Body of pancreas (tissue), 4 donors: ENCODE results near the gene IL11RA. TPM values are rescaled to one million over a fixed set of nuclear protein-coding genes. Genes with fewer than 3 reads are reported as not detected.

Source experiments
- ATAC-seq: fragments of 150-250 bp; one replicate; pipeline ENCODE4 v1.9.1; 2016
- DNase-seq, 4 donors: peaks; one replicate each; pipeline ENCODE4 v3.0.0-alpha.2; 2019
- H3K27ac ChIP-seq, 4 donors: fragments of 200-600 bp; sonication (generic); 1 replicate in 3 of 4; 2 replicates in 1 of 4; pipeline versions ENCODE4 v1.5.1 to v1.6.1; 2016 to 2019; ENCODE audit warnings: mild to moderate bottlenecking in 1 of 4, mixed read lengths in 1 of 4, moderate library complexity in 1 of 4
- H3K27me3 ChIP-seq, 2 donors: fragments of 200-600 bp; sonication (generic); one replicate each; pipeline ENCODE4 v1.6.0; 2016; ENCODE audit warnings: mild to moderate bottlenecking in 1 of 2
- H3K36me3 ChIP-seq, 2 donors: fragments of 200-600 bp; sonication (generic); replicated peaks in 1 of 2; 2 replicates each; pipeline ENCODE4 v1.5.1; 2016; ENCODE audit warnings: low read depth in 2 of 2; ENCODE audit not compliant: insufficient read depth in 1 of 2
- H3K4me1 ChIP-seq: fragments of 200-600 bp; sonication (generic); one replicate; pipeline ENCODE4 v1.6.0; 2016
- H3K4me3 ChIP-seq, 2 donors: fragments of 200-600 bp; sonication (generic); 1 replicate in 1 of 2; 2 replicates in 1 of 2; pipeline ENCODE4 v1.5.1; 2016 to 2019
- H3K9me3 ChIP-seq, 3 donors: fragments of 200-600 bp; sonication (generic); 1 replicate in 2 of 3; 2 replicates in 1 of 3; pipeline ENCODE4 v1.5.1; 2016
- POLR2A ChIP-seq, 3 donors: fragments of 450-650 bp; IDR thresholded peaks; one replicate each; pipeline ENCODE4 v1.6.1; 2016; ENCODE audit warnings: antibody characterized with exemption in 3 of 3, mild to moderate bottlenecking in 2 of 3
- WGBS, 2 donors: methylation state at CpG; one replicate each; pipeline ENCODE4 v1.1.5; 2017; 5-methylcytosine and 5-hydroxymethylcytosine counted together
- intact Hi-C: fragments of 100-400 bp; cut with DNase I; formaldehyde crosslinking; loops from one replicate; pipeline ENCODE4 v1.15.1; 2023
- small RNA-seq: library from RNA; depleted of rRNA; stranded (forward); fragments of <200 nt; gene quantifications from one replicate; pipeline ENCODE3, GENCODE V24; 2016
- total RNA-seq, 2 donors: library from RNA; depleted of rRNA; stranded (reverse); fragments of >200 nt; gene quantifications; one replicate each; pipeline ENCODE4 v1.1.0, GENCODE V29; 2016
- TF ChIP-seq, protein P1 (sequence below), 7 experiments: fragments of 450-650 bp in 4 of 7; fragments of 200-600 bp in 3 of 7; sonication (generic) in 3 of 7; IDR thresholded peaks; one replicate each; pipeline ENCODE4 v1.5.1; 2016 to 2019; ENCODE audit warnings: antibody characterized with exemption in 7 of 7

IL11RA gene
- total RNA-seq, 2 donors from 2014 or later = 14.5 to 27.4 TPM

DNA sequence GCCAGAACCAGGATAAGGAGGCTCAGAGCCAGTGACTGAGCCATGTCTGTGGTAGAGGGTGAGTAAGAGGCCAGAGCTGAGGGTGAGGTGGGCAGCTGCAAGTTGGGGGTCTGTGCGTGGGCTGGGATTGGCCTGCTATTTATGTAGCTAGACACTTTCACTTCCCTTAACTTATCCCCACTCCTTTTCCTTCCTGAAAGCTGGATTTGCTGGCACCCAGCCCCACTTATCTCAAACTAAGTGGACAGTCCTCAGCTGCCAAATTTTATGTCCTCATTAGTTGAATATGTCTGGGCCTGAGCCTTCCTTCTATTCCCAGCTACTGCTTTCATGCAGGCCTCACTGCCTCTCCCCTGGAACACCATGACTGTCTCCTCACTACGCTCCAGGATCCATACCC, 58.0 kb downstream of the IL11RA start, which contains the start of gene CCL21:
TSS of gene CCL21 (minus strand) at position 114 of the 400 bp plus-strand sequence. CDS start at position 44, 70 bp downstream.
- DNase-seq = peak; percentile 25 to 57 (median 36)
- Histone ChIP-seq H3K27me3 (no peaks in the 10 kb centered on the region), H3K9me3 (no peaks in the 10 kb centered on the region), H3K36me3 (no peaks in the 10 kb centered on the region), H3K4me3 (no peak within 1 kb of the TSS), H3K4me1 (peaks cover 20% of the 10 kb centered on the region), H3K27ac (no peak within 1 kb of the TSS)
- peak; percentile 35 for ATAC-seq
- intact Hi-C loops = no loop called here
- 52 to 85% methylated on average over 1 to 2 of the region's 2 CpGs for whole genome bisulfite sequencing, 2 donors
- TF ChIP-seq POLR2A (IDR thresholded peaks at IDR 0.05) = no peak
- TF ChIP-seq, protein P1, sequence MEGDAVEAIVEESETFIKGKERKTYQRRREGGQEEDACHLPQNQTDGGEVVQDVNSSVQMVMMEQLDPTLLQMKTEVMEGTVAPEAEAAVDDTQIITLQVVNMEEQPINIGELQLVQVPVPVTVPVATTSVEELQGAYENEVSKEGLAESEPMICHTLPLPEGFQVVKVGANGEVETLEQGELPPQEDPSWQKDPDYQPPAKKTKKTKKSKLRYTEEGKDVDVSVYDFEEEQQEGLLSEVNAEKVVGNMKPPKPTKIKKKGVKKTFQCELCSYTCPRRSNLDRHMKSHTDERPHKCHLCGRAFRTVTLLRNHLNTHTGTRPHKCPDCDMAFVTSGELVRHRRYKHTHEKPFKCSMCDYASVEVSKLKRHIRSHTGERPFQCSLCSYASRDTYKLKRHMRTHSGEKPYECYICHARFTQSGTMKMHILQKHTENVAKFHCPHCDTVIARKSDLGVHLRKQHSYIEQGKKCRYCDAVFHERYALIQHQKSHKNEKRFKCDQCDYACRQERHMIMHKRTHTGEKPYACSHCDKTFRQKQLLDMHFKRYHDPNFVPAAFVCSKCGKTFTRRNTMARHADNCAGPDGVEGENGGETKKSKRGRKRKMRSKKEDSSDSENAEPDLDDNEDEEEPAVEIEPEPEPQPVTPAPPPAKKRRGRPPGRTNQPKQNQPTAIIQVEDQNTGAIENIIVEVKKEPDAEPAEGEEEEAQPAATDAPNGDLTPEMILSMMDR (IDR thresholded peaks at IDR 0.05) = no peak

Small RNAs within 50 kb of the gene (small RNA-seq; reads per million reads assigned to genes)
- not detected for gene CCL27

Other genes with a start within 250 kb of the IL11RA start
- 1 to 10 TPM; 6.5 to 6.6 TPM for gene FAM219A, start 193.6 kb upstream of the IL11RA start, total RNA-seq
- 1 to 10 TPM in 1 of 2 donors, under 1 TPM in 1; 0.99 to 2.1 TPM for gene DNAI1, start 193.4 kb upstream of the IL11RA start, total RNA-seq
- gene ENHO, start 129.2 kb upstream of the IL11RA start, total RNA-seq = 1 to 10 TPM in 1 of 2 donors, not detected in 1; 2.9 TPM
- 10 to 100 TPM in 1 of 2 donors, 1 to 10 TPM in 1; 1.6 to 16.8 TPM for gene CNTFR, start 62.5 kb upstream of the IL11RA start, total RNA-seq
- 10 to 100 TPM in 1 of 2 donors, 1 to 10 TPM in 1; 8.6 to 16.9 TPM for gene RPP25L, start 40.1 kb upstream of the IL11RA start, total RNA-seq
- gene DCTN3, start 31.7 kb upstream of the IL11RA start, total RNA-seq = 10 to 100 TPM; 36.1 to 39.9 TPM
- gene ARID3C, start 23.1 kb upstream of the IL11RA start, total RNA-seq = not detected
- gene SIGMAR1, start 14.4 kb upstream of the IL11RA start, total RNA-seq = 10 to 100 TPM; 26.7 to 57.1 TPM
- 10 to 100 TPM; 31.6 to 33.2 TPM for gene GALT, start 5.5 kb upstream of the IL11RA start, total RNA-seq
- not detected for gene CCL27, start 10.5 kb downstream of the IL11RA start, total RNA-seq
- gene CCL19, start 39.1 kb downstream of the IL11RA start, total RNA-seq = not detected
- gene CCL21, start 58.0 kb downstream of the IL11RA start, total RNA-seq = 10 to 100 TPM; 32.6 to 40.2 TPM